IMR-90 (cell line): ENCODE results near the gene TAOK1. TPM values are rescaled to one million over a fixed set of nuclear protein-coding genes. Genes with fewer than 3 reads are reported as not detected.

Experiments used
- ATAC-seq: fragments of 200-7000 bp; cut with Tn5 transposase; 2 replicates; pipeline ENCODE4 v1.9.1; 2020; ENCODE audit warnings: low read depth, mild to moderate bottlenecking, moderate library complexity
- BruUV-seq: library from RNA; stranded (reverse); fragments of 400-500 nt; replicated peaks from 2 replicates; lab custom pipeline; 2021; lab: Mats Ljungman, UMichigan
- CTCF ChIA-PET: fragments of 300-600 bp; formaldehyde crosslinking; extraction: SDS; loops from one replicate; lab custom pipeline; 2021; ENCODE audit warnings: antibody characterized with exemption; lab: Yijun Ruan, JAX
- POLR2A ChIA-PET: fragments of 300-600 bp; sonication (Branson Sonifier 250); formaldehyde crosslinking; loops from one replicate; lab custom pipeline; 2022; ENCODE audit warnings: antibody characterized with exemption; ENCODE audit not compliant: unreplicated experiment; lab: Charles Lee
- DNase-seq: peaks from one replicate; pipeline ENCODE4 v3.0.0; 2013
- H2AFZ ChIP-seq: replicated peaks from 2 replicates; pipeline ENCODE3; 2013; ENCODE audit warnings: low read length, mild to moderate bottlenecking; ENCODE audit not compliant: poor library complexity
- H2AK5ac ChIP-seq: 2 replicates; pipeline ENCODE4 v1.6.1; 2013; ENCODE audit warnings: low read depth, low read length, inconsistent platforms
- H2AK9ac ChIP-seq: replicated peaks from 2 replicates; pipeline ENCODE3; 2013; ENCODE audit warnings: mild to moderate bottlenecking, low read depth, low read length, moderate library complexity; ENCODE audit not compliant: poor library complexity
- H2BK120ac ChIP-seq: 2 replicates; pipeline ENCODE4 v1.6.1; 2013; ENCODE audit warnings: low read depth, low read length, inconsistent platforms
- H2BK15ac ChIP-seq: 3 replicates; pipeline ENCODE4 v1.6.1; 2013; ENCODE audit warnings: low read depth, low read length, inconsistent platforms
- H2BK20ac ChIP-seq: 2 replicates; pipeline ENCODE4 v1.6.1; 2013; ENCODE audit warnings: low read depth, mild to moderate bottlenecking, inconsistent platforms, low read length, moderate library complexity
- H2BK5ac ChIP-seq: 2 replicates; pipeline ENCODE4 v1.6.1; 2013; ENCODE audit warnings: mild to moderate bottlenecking, low read depth, low read length, inconsistent platforms; ENCODE audit not compliant: poor library complexity, severe bottlenecking
- H3K14ac ChIP-seq: replicated peaks from 2 replicates; pipeline ENCODE4 v1.6.1; 2013; ENCODE audit warnings: low read depth, low read length, inconsistent platforms
- H3K18ac ChIP-seq: 2 replicates; pipeline ENCODE4 v1.6.1; 2013; ENCODE audit warnings: low read depth, low read length, control low read depth
- H3K23ac ChIP-seq: 2 replicates; pipeline ENCODE4 v1.6.1; 2013; ENCODE audit warnings: low read depth, low read length, inconsistent platforms
- H3K27ac ChIP-seq: 2 replicates; pipeline ENCODE4 v1.5.1; 2013; ENCODE audit warnings: mild to moderate bottlenecking, control low read depth, low read length; ENCODE audit not compliant: insufficient read depth
- H3K27me3 ChIP-seq: 2 replicates; pipeline ENCODE4 v1.6.1; 2013; ENCODE audit warnings: low read length; ENCODE audit not compliant: control insufficient read depth, insufficient read depth
- H3K36me3 ChIP-seq: 2 replicates; pipeline ENCODE4 v1.6.1; 2013; ENCODE audit warnings: low read length, mixed read lengths; ENCODE audit not compliant: control insufficient read depth, insufficient read depth
- H3K4ac ChIP-seq: 2 replicates; pipeline ENCODE4 v1.6.1; 2013; ENCODE audit warnings: low read depth, low read length, inconsistent platforms
- H3K4me1 ChIP-seq: 2 replicates; pipeline ENCODE4 v1.6.1; 2013; ENCODE audit warnings: low read length, mixed read lengths; ENCODE audit not compliant: control insufficient read depth, insufficient read depth
- H3K4me2 ChIP-seq: 2 replicates; pipeline ENCODE4 v1.6.1; 2013; ENCODE audit warnings: low read depth, mild to moderate bottlenecking, control low read depth, low read length, moderate library complexity
- H3K4me3 ChIP-seq: 2 replicates; pipeline ENCODE4 v1.5.1; 2013; ENCODE audit warnings: low read depth, mild to moderate bottlenecking, control low read depth, low read length, moderate library complexity; ENCODE audit not compliant: insufficient read depth
- H3K56ac ChIP-seq: 2 replicates; pipeline ENCODE4 v1.6.1; 2013; ENCODE audit warnings: low read length, inconsistent platforms; ENCODE audit not compliant: insufficient read depth; ENCODE audit errors: extremely low read depth
- H3K79me1 ChIP-seq, 2 experiments: 2 replicates each; pipeline ENCODE4 v1.6.1; 2013; ENCODE audit warnings: low read length in 2 of 2, inconsistent platforms in 1 of 2, low read depth in 1 of 2
- H3K9ac ChIP-seq: 2 replicates; pipeline ENCODE4 v1.6.1; 2013; ENCODE audit warnings: low read depth, low read length, control low read depth
- H3K9me1 ChIP-seq: 2 replicates; pipeline ENCODE4 v1.6.1; 2013; ENCODE audit warnings: low read length, inconsistent platforms; ENCODE audit not compliant: insufficient read depth
- H3K9me3 ChIP-seq: 2 replicates; pipeline ENCODE4 v1.6.1; 2013; ENCODE audit warnings: low read length; ENCODE audit not compliant: control insufficient read depth, insufficient read depth
- H4K20me1 ChIP-seq: 2 replicates; pipeline ENCODE4 v1.6.1; 2013; ENCODE audit warnings: low read length, inconsistent platforms; ENCODE audit not compliant: insufficient read depth
- H4K5ac ChIP-seq: 2 replicates; pipeline ENCODE4 v1.6.1; 2013; ENCODE audit warnings: mild to moderate bottlenecking, low read depth, low read length, control low read depth
- H4K8ac ChIP-seq, 2 experiments: 2 replicates each; pipeline ENCODE4 v1.6.1; 2013; ENCODE audit warnings: low read depth in 2 of 2, low read length in 2 of 2, control low read depth in 1 of 2, inconsistent platforms in 1 of 2
- H4K91ac ChIP-seq: 2 replicates; pipeline ENCODE4 v1.6.1; 2013; ENCODE audit warnings: low read depth, low read length, inconsistent platforms; ENCODE audit not compliant: insufficient read depth
- MAFK ChIP-seq: IDR thresholded peaks from 2 replicates; pipeline ENCODE4 v1.6.1; 2012; ENCODE audit warnings: low read depth, low read length, improper control_type of control experiment
- POLR2A ChIP-seq: IDR thresholded peaks from 2 replicates; pipeline ENCODE4 v1.6.1; 2012; ENCODE audit warnings: mild to moderate bottlenecking, low read depth, low read length
- WGBS, 2 experiments: methylation state at CpG; one replicate each; pipeline versions ENCODE4 v1.1.5 to v1.1.7; 2013; ENCODE audit warnings: missing lambda C conversion rate in 2 of 2; ENCODE audit not compliant: insufficient read length in 1 of 2; ENCODE audit errors: extremely low coverage in 2 of 2; 5-methylcytosine and 5-hydroxymethylcytosine counted together
- dilution Hi-C: fragments of 300-500 bp; cut with HindIII; formaldehyde crosslinking; loops from one replicate; pipeline ENCODE4 v1.14.3; 2018; ENCODE audit warnings: low sequenced_read_pairs; ENCODE audit not compliant: unreplicated experiment
- in situ Hi-C: fragments of 300-500 bp; cut with MboI; formaldehyde crosslinking; loops from 3 replicates; pipeline ENCODE4 v1.14.3; 2019; ENCODE audit warnings: low sequenced_read_pairs, inconsistent platforms, mixed read lengths
- intact Hi-C: fragments of 100-400 bp; cut with micrococcal nuclease; formaldehyde crosslinking; loops from 2 replicates; pipeline ENCODE4 v1.10.0; 2022
- polyA plus RNA-seq, 3 experiments: library from polyadenylated mRNA; depleted of rRNA; stranded (reverse); fragments of >200 nt; gene quantifications; 2 replicates each; pipeline ENCODE4 v1.2.3, GENCODE V29; 2012; ENCODE audit warnings: low replicate concordance in 1 of 3
- total RNA-seq: library from RNA; depleted of rRNA; stranded (reverse); fragments of >200 nt; gene quantifications from 2 replicates; pipeline ENCODE4 v1.2.3, GENCODE V29; 2012

TAOK1 gene
- total and polyA plus RNA-seq, 2 of the 4 experiments (the other 2 are of a cell fraction) = 9.8 to 91.8 TPM

- POLR2A ChIA-PET = no interaction called here
- Histone ChIP-seq H2AK9ac (no peak overlapping the region), H3K27ac (no peak overlapping the region), H2BK5ac (no peak overlapping the region), H3K27me3 (0 out of 2 replicates have a peak, but pooled peaks cover 2% of the 10 kb centered on the region), H2BK120ac (no peak overlapping the region), H3K4me1 (no peaks in the 10 kb centered on the region), H3K4ac (no peak overlapping the region), H4K91ac (no peak overlapping the region), H3K36me3 (no peaks in the 10 kb centered on the region), H3K79me1 (no peaks in the 10 kb centered on the region), H3K9me3 (no peaks in the 10 kb centered on the region), H3K14ac (no peak overlapping the region), H3K9me1 (no peaks in the 10 kb centered on the region), H4K5ac (no peak overlapping the region), H4K20me1 (no peaks in the 10 kb centered on the region), H2BK15ac (no peak overlapping the region), H2AK5ac (no peak overlapping the region), H3K23ac (no peak overlapping the region), H3K18ac (no peak overlapping the region), H3K56ac (no peak overlapping the region), H2AFZ (no peak overlapping the region), H2BK20ac (no peak overlapping the region), H4K8ac (no peak overlapping the region), H3K9ac (no peak overlapping the region), H3K4me2 (no peak overlapping the region), H3K4me3 (no peak overlapping the region)
- ATAC-seq = no peak
- no TSS peak for BruUV-seq
- no peak for DNase-seq
- no peak for TF ChIP-seq POLR2A
- 0 out of 2 replicates have a peak, but pooled peaks have one; percentile 7 for TF ChIP-seq MAFK
- dilution Hi-C loops = no loop called here
- intact Hi-C loops = no loop called here
- WGBS, 2 experiments = no CpG with 5 or more reads among the region's 2 CpGs
- CTCF ChIA-PET = no interaction called here
- in situ Hi-C loops = no loop called here
Observed at GRCh38 chr17:29352146-29352545, 38.0 kb upstream of the TAOK1 start.
